ENCODE results near the gene IL23R. TPM values are rescaled to one million over a fixed set of nuclear protein-coding genes. Genes with fewer than 3 reads are reported as not detected.

Gene IL23R
- total RNA-seq, 1 experiment from 2014 or later = not detected

- Histone ChIP-seq H2BK12ac (ENCODE audit: insufficient read length, low read depth, low read length) (no peak overlapping the region), H3K4ac (ENCODE audit: low read depth, low read length) (no peak overlapping the region), H4K5ac (ENCODE audit: insufficient read length, low read depth, low read length) (no peak overlapping the region), H3K79me1 (ENCODE audit: insufficient read depth, low read depth, low read length, poor library complexity, severe bottlenecking) (no peaks in the 10 kb centered on the region), H3K18ac (ENCODE audit: insufficient read length, low read depth, low read length) (no peak overlapping the region), H3K56ac (ENCODE audit: insufficient read length, low read depth, low read length) (no peak overlapping the region), H3K9me3 (ENCODE audit: control insufficient read depth, low read depth, low read length) (no peaks in the 10 kb centered on the region), H3K9ac (ENCODE audit: extremely low read depth, insufficient read length, low read length) (no peak overlapping the region), H2BK5ac (ENCODE audit: insufficient read length, low read length) (no peak overlapping the region), H2BK120ac (ENCODE audit: low read depth, low read length, poor library complexity, severe bottlenecking) (no peak overlapping the region), H3K4me2 (ENCODE audit: insufficient read depth, insufficient read length, low read length) (no peak overlapping the region), H3K4me1 (ENCODE audit: insufficient read depth, low read length) (peaks cover 3% of the 10 kb centered on the region; the same call in 1 of the 2 replicates), H3T11ph (ENCODE audit: low read length) (no peak overlapping the region), H3K27ac (ENCODE audit: insufficient read length, low read depth, low read length) (no peak overlapping the region), H3K14ac (ENCODE audit: insufficient read depth, low read length) (no peak overlapping the region), H3K79me2 (ENCODE audit: insufficient read depth, low read length) (no peaks in the 10 kb centered on the region), H4K8ac (replicated peaks; ENCODE audit: insufficient read length, low read depth, low read length) (no peak overlapping the region), H2AK5ac (ENCODE audit: insufficient read length, low read length) (no peak overlapping the region), H3K23me2 (ENCODE audit: insufficient read length, low read depth, low read length, poor library complexity, severe bottlenecking) (no peaks in the 10 kb centered on the region), H4K20me1 (ENCODE audit: control insufficient read depth, insufficient read depth, insufficient read length) (no peaks in the 10 kb centered on the region), H4K91ac (ENCODE audit: insufficient read length, low read depth, low read length) (no peak overlapping the region), H2BK15ac (ENCODE audit: low read depth, low read length) (no peak overlapping the region), H2BK20ac (ENCODE audit: low read depth, low read length, poor library complexity, severe bottlenecking) (no peak overlapping the region), H3K27me3 (ENCODE audit: insufficient read depth, low read length) (no peaks in the 10 kb centered on the region), H2AFZ (ENCODE audit: low read length) (no peak overlapping the region), H3K23ac (ENCODE audit: insufficient read length, low read depth, low read length) (no peak overlapping the region)
- no peak overlapping the region for H3K4me3 Mint-ChIP-seq
- no peak for TF ChIP-seq CTCF (conservative IDR thresholded peaks at IDR 0.05)
- no peaks in the 10 kb centered on the region for H3K36me3 Mint-ChIP-seq (ENCODE audit: insufficient read depth in 1 of 3, low read depth in 3 of 3)
- peaks cover 2% of the 10 kb centered on the region; the same call in 1 of the 2 replicates for H3K27me3 Mint-ChIP-seq (ENCODE audit: low read depth)
- H3K9me3 Mint-ChIP-seq = no peaks in the 10 kb centered on the region
- DNase-seq = no peak
- no CpG with 5 or more reads among the region's 2 CpGs for WGBS (ENCODE audit: extremely low coverage, insufficient read length, low lambda C conversion rate)
- peaks cover 8 to 18% of the 10 kb centered on the region in 2 experiments for H3K4me1 Mint-ChIP-seq
- no peak overlapping the region for H3K27ac Mint-ChIP-seq
These were observed 35.6 kb upstream of the IL23R start for GRCh38 chr1:67130673-67131072.

Measured in H9 (cell line).